Measurements from ENCODE around the gene SRP68.

The SRP68 gene

GRCh38 chr17:75998327-75998795, 74.0 kb downstream of the SRP68 start:
- no peak for DNase-seq (ENCODE audit: low read depth in 2 of 2)

GRCh38 chr17:75996665-75997590, 75.4 kb downstream of the SRP68 start:
- DNase-seq (ENCODE audit: low read depth in 2 of 2): no peak

GRCh38 chr17:75995385-75995925, 76.9 kb downstream of the SRP68 start:
- no peak for DNase-seq (ENCODE audit: low read depth in 2 of 2)

GRCh38 chr17:75994802-75995370, 77.4 kb downstream of the SRP68 start:
- no peak for DNase-seq (ENCODE audit: low read depth in 2 of 2)

GRCh38 chr17:75991396-75991795, 80.9 kb downstream of the SRP68 start:
- DNase-seq (ENCODE audit: low read depth in 2 of 2): no peak

Data from stimulated activated CD8-positive, alpha-beta memory T cell treated with anti-CD3 and anti-CD28 coated beads, Interleukin-2, amount 100 ng/mL, for 1 hour (primary cell).